Bronchial epithelial cell (primary cell): Measurements from ENCODE around the gene FRS3. TPM values are rescaled to one million over a fixed set of nuclear protein-coding genes. Genes with fewer than 3 reads are reported as not detected.
"Not testable (repeated sequence)": the region's sequence is repeated elsewhere in the genome, so short reads cannot be mapped to it uniquely, and the experiment has no call there.

ENCODE experiments used
- DNase-seq: peaks from one replicate; pipeline ENCODE4 v3.0.0-alpha.2; 2010; ENCODE audit warnings: low read depth
- FAIRE-seq: peaks from 2 replicates; lab custom pipeline; 2011; peaks lifted over from hg19 to GRCh38; lab: Jason Lieb, UNC
- H3K27me3 ChIP-seq: 2 replicates; pipeline ENCODE4 v1.5.1; 2011; ENCODE audit warnings: low read length; ENCODE audit not compliant: control insufficient read depth, insufficient read depth
- H3K36me3 ChIP-seq: 2 replicates; pipeline ENCODE4 v1.5.1; 2011; ENCODE audit warnings: low read length; ENCODE audit not compliant: control insufficient read depth, insufficient read depth
- H3K4me3 ChIP-seq: 2 replicates; pipeline ENCODE4 v1.5.1; 2011; ENCODE audit warnings: mild to moderate bottlenecking, low read depth, low read length, control low read depth
- CTCF ChIP-seq: IDR thresholded peaks from 2 replicates; pipeline ENCODE4 v1.5.1; 2011; ENCODE audit warnings: mild to moderate bottlenecking, moderate library complexity, low read length, control low read depth, inconsistent platforms; ENCODE audit not compliant: insufficient read depth, severe bottlenecking
- total RNA-seq: library from RNA; depleted of rRNA; stranded (reverse); fragments of >200 nt; gene quantifications from 2 replicates; pipeline ENCODE4 v1.2.1, GENCODE V29; 2014

Gene FRS3
- total RNA-seq, 1 donor from 2014 or later: 0.79 TPM

- no peak for FAIRE-seq
- Histone ChIP-seq H3K36me3 (no peaks in the 10 kb centered on the region), H3K27me3 (no peaks in the 10 kb centered on the region), H3K4me3 (no peak overlapping the region)
- TF ChIP-seq CTCF: no peak
- peak; percentile 64 for DNase-seq
Observed at GRCh38 chr6:41813469-41813868, 33.8 kb upstream of the FRS3 start.

DNA sequence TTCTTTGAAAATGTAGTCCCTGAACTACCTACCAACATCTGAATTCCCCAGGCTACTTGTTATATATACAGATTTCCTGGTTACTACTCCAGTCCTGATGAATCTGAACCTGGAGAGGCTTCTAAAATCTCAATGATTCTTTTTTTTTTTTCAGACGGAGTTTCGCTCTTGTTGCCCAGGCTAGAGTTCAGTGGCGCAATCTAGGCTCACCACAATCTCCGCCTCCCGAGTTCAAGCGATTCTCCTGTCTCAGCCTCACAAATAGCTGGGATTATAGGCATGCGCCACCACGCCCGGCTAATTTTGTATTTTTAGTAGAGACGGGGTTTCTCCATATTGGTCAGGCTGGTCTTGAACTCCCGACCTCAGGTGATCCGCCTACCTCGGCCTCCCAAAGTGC lies 32.2 kb upstream of the FRS3 start:
- H3K27me3 ChIP-seq, H3K4me3 ChIP-seq, H3K36me3 ChIP-seq, DNase-seq, FAIRE-seq: not testable (repeated sequence)

DNA sequence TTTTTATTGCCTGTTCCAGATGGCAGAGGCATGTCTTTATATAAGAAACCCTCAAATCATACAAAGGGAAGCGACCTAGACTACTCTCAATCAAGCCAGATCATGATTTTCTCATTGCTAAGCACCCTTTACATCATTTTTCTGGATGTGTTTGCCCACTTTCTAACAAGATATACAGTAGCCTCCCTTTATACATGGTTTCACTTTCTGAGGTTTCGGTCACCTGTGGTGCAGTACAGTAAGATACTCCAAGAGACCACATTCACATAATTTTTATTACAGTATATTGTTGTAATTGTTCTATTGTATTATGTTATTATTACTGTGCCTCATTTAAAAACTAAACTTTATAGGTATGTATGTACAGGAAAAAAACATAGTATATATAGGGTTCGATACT lies 31.4 kb upstream of the FRS3 start:
- H3K4me3 ChIP-seq: no peak overlapping the region
- no peak for TF ChIP-seq CTCF
- no peaks in the 10 kb centered on the region for H3K36me3 ChIP-seq
- DNase-seq (no peak), FAIRE-seq (no peak)
- H3K27me3 ChIP-seq: no peaks in the 10 kb centered on the region

DNA sequence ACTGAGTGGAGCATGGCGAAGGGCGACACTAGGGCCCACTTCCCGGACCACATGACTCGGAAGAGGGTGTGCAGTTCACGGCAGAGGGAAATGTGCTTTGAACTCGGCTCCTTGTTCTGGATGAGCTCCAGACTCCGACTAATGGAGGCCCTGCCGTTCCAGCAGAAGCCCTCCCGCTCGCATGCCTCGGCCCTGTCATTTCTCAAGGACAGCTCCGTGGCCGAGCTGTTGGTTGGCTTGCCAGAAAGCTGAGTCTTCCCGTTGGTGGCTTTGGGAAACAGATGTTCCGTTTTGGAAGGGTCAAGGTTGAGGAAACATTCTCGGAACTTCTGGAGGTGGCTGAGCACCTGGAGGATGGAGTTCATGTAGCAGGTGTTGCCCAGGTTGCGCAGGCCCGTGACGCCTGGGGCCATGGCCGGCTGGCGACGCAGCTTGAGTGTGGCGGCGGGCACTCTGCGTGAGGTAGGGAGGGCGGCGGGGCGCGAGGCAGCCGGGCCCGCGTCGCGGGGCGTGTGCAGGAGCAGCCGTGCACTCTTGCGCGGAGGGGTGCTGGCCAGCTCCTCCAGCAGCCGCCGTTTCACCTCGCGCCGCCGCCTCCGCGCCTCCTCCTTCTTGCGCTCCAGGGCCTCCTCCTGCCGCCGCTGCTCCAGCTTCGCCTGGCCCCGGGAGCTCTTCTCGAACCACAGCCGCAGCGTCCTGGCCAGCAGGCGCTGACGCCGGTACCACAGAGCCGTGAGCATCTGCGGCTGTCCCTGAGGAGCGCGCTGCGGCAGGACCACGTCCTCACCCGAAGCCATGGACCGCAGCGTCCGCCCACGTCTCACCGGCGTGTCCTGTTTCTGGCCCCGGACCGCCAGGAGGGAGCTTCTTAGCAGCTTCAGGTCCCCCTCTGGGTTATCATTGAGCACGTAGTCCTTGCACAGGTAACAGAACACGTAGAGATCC lies 26.4 kb upstream of the FRS3 start:
- Histone ChIP-seq H3K4me3 (no peak overlapping the region), H3K27me3 (no peaks in the 10 kb centered on the region), H3K36me3 (peaks cover 2% of the 10 kb centered on the region)
- no peak for TF ChIP-seq CTCF
- DNase-seq: no peak
- FAIRE-seq: no peak

DNA sequence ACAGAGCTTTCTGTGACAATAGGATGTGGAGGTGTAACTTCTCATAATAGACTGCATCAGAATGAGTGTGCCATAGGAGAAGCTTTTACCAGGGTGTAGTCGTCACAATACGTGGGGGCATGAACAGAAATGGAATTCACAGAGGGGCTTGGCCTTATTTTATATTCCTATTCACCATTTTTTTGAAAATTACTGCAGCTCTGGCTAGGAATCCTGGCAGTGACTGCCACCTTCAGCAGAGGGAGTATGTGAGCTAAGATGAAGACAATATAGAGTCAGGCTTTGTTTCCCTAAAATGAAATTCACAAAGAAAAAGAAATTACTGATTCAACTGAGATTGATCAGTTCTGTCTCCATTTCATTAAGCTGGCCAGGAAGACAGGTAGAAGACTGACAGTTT lies 21.7 kb upstream of the FRS3 start:
- Histone ChIP-seq H3K27me3 (no peaks in the 10 kb centered on the region), H3K36me3 (peaks cover 2% of the 10 kb centered on the region), H3K4me3 (no peak overlapping the region)
- DNase-seq (peak; percentile 26), FAIRE-seq (no peak)
- peak; percentile 59 for TF ChIP-seq CTCF

DNA sequence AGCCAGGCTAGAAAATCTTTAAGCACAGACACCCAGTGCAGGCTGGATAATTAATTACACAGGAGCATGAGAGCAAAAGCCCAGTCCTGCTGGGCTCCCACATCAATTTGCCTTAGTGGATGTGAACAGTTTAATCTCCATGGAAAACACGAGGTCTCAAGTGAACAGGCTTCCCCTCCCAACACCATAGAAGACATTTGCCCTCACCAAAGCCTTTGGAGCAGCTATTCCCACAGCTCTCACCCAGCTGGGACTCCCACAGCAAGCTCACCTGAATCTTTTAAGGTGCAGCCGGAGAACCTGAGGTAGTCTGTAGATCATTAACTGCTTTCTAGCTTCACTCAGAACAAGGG lies 19.8 kb upstream of the FRS3 start:
- no peak overlapping the region for H3K4me3 ChIP-seq
- H3K27me3 ChIP-seq: no peaks in the 10 kb centered on the region
- TF ChIP-seq CTCF: no peak
- FAIRE-seq (no peak), DNase-seq (no peak)
- H3K36me3 ChIP-seq: no peaks in the 10 kb centered on the region
